Fibroblast of lung (primary cell): ENCODE measurements around the gene MANEA.

Experiments used
- CTCF ChIP-seq, 2 donors: IDR thresholded peaks in 1 of 2; conservative IDR thresholded peaks in 1 of 2; 1 replicate in 1 of 2; 2 replicates in 1 of 2; pipeline ENCODE4 v1.5.1; 2011 to 2012; ENCODE audit warnings: low read length in 2 of 2, control low read depth in 1 of 2, inconsistent platforms in 1 of 2, low read depth in 1 of 2, mild to moderate bottlenecking in 1 of 2
- EZH2 ChIP-seq: IDR thresholded peaks from 2 replicates; pipeline ENCODE4 v1.5.1; 2012; ENCODE audit warnings: low read length, control low read depth, mild to moderate bottlenecking; ENCODE audit errors: missing control alignments

GRCh38 chr6:95547043-95547442, 30.3 kb upstream of the MANEA start:
- TF ChIP-seq CTCF (conservative IDR thresholded peaks at IDR 0.05 in 1 of 2, IDR thresholded peaks at IDR 0.05 in 1 of 2; ENCODE audit: low read depth in 1 of 2, low read length in 2 of 2) (no peak), EZH2 (no peak)
